HepG2 (cell line): ENCODE measurements around the gene ACTR1B. TPM values are rescaled to one million over a fixed set of nuclear protein-coding genes. Genes with fewer than 3 reads are reported as not detected.

ENCODE experiments used
- ATAC-seq: fragments of 200-7000 bp; cut with Tn5 transposase; 3 replicates; pipeline ENCODE4 v1.9.1; 2020; ENCODE audit warnings: mild to moderate bottlenecking, moderate library complexity
- BruUV-seq: library from RNA; stranded (reverse); fragments of 400-500 nt; replicated peaks from 2 replicates; lab custom pipeline; 2021; lab: Mats Ljungman, UMichigan
- CTCF ChIA-PET: fragments of 300-600 bp; formaldehyde crosslinking; extraction: SDS; loops from one replicate; lab custom pipeline; 2021; ENCODE audit warnings: low total read pairs, inconsistent platforms, low intra/inter-chr PET ratio; lab: Yijun Ruan, JAX
- POLR2A ChIA-PET: fragments of 350-600 bp; sonication (Branson Sonifier 250); formaldehyde crosslinking; loops from one replicate; lab custom pipeline; 2020; ENCODE audit warnings: antibody characterized with exemption, inconsistent platforms; lab: Yijun Ruan, JAX
- DNase-seq: peaks from one replicate; pipeline ENCODE4 v3.0.0-alpha.2; 2015; ENCODE audit warnings: low spot score
- FAIRE-seq: peaks from 3 replicates; lab custom pipeline; 2011; peaks lifted over from hg19 to GRCh38; lab: Jason Lieb, UNC
- H2AFZ ChIP-seq: one replicate; pipeline ENCODE4 v1.6.1; 2011; ENCODE audit warnings: low read length, inconsistent platforms
- H3K27ac ChIP-seq: fragments of 300-600 bp; 3 replicates; pipeline ENCODE4 v1.8.0; 2011; ENCODE audit warnings: mixed run types, mild to moderate bottlenecking, mixed read lengths, low read length, inconsistent platforms; ENCODE audit not compliant: insufficient read depth; ENCODE audit errors: extremely low read length
- H3K27me3 ChIP-seq, 2 experiments: fragments of 200-600 bp in 1 of 2; 2 replicates in 1 of 2; 3 replicates in 1 of 2; pipeline versions ENCODE4 v1.6.0 to v1.8.0; 2011; ENCODE audit warnings: low read length in 2 of 2, mild to moderate bottlenecking in 2 of 2, moderate library complexity in 2 of 2, inconsistent platforms in 1 of 2; ENCODE audit not compliant: insufficient read depth in 2 of 2, control insufficient read depth in 1 of 2
- H3K36me3 ChIP-seq, 2 experiments: fragments of 200-600 bp in 1 of 2; replicated peaks in 1 of 2; 2 replicates in 1 of 2; 3 replicates in 1 of 2; pipeline versions ENCODE4 v1.5.1 to v1.8.0; 2011; ENCODE audit warnings: low read length in 2 of 2, inconsistent platforms in 1 of 2; ENCODE audit not compliant: insufficient read depth in 2 of 2, control insufficient read depth in 1 of 2
- H3K4me1 ChIP-seq: 2 replicates; pipeline ENCODE4 v1.5.1; 2012; ENCODE audit warnings: low read length, inconsistent platforms; ENCODE audit not compliant: insufficient read depth
- H3K4me2 ChIP-seq: 2 replicates; pipeline ENCODE4 v1.6.0; 2011; ENCODE audit warnings: low read depth, low read length, inconsistent platforms
- H3K4me3 ChIP-seq, 3 experiments: fragments of 200-600 bp in 1 of 3; sonication (generic), shearing (Covaris generic) in 1 of 3; replicated peaks in 1 of 3; 2 replicates each; pipeline ENCODE4 v1.5.1; 2011 to 2016; ENCODE audit warnings: low read length in 3 of 3, inconsistent platforms in 2 of 3, low read depth in 2 of 3, mild to moderate bottlenecking in 2 of 3, control low read depth in 1 of 3, mixed read lengths in 1 of 3; ENCODE audit not compliant: insufficient read depth in 1 of 3
- H3K79me2 ChIP-seq: one replicate; pipeline ENCODE4 v1.6.1; 2011; ENCODE audit warnings: low read length, inconsistent platforms; ENCODE audit not compliant: insufficient read depth
- H3K9ac ChIP-seq: 2 replicates; pipeline ENCODE4 v1.6.0; 2011; ENCODE audit warnings: mild to moderate bottlenecking, low read depth, low read length, inconsistent platforms; ENCODE audit not compliant: insufficient read depth
- H3K9me3 ChIP-seq: 2 replicates; pipeline ENCODE4 v1.5.1; 2012; ENCODE audit warnings: mild to moderate bottlenecking, low read length
- H4K20me1 ChIP-seq: 2 replicates; pipeline ENCODE4 v1.6.0; 2011; ENCODE audit warnings: inconsistent platforms, mild to moderate bottlenecking, low read length, moderate library complexity; ENCODE audit not compliant: insufficient read depth
- CCAR2 ChIP-seq: fragments of 200-400 bp; formaldehyde crosslinking; optimal IDR thresholded peaks from 2 replicates; pipeline ENCODE3; 2018; ENCODE audit warnings: low read depth, mild to moderate bottlenecking, low read length, moderate library complexity
- HMG20B ChIP-seq: conservative IDR thresholded peaks from 2 replicates; pipeline ENCODE4 v1.6.1; 2016; ENCODE audit warnings: missing genetic modification reagents, missing compliant biosample characterization
- HMGXB3 ChIP-seq: sonication (generic); formaldehyde crosslinking; IDR thresholded peaks from 2 replicates; pipeline ENCODE4 v1.4.0; 2020; ENCODE audit warnings: missing genetic modification reagents, borderline replicate concordance
- IRF2 ChIP-seq: IDR thresholded peaks from 2 replicates; pipeline ENCODE4 v1.6.1; 2018; ENCODE audit warnings: missing genetic modification reagents, missing compliant biosample characterization
- NFIB ChIP-seq: sonication (generic); formaldehyde crosslinking; IDR thresholded peaks from 2 replicates; pipeline ENCODE4 v1.9.0; 2021; ENCODE audit warnings: missing genetic modification reagents, mild to moderate bottlenecking, borderline replicate concordance
- POGK ChIP-seq: sonication (generic); formaldehyde crosslinking; conservative IDR thresholded peaks from 2 replicates; pipeline ENCODE4 v1.8.0; 2022; ENCODE audit warnings: mild to moderate bottlenecking, moderate library complexity, missing genetic modification reagents
- TCF7 ChIP-seq: sonication (generic); IDR thresholded peaks from 2 replicates; pipeline ENCODE4 v1.6.1; 2016; ENCODE audit warnings: antibody characterized with exemption, low read depth
- TOPORS ChIP-seq: sonication (generic); formaldehyde crosslinking; IDR thresholded peaks from 2 replicates; pipeline ENCODE4 v1.8.0; 2023; ENCODE audit warnings: mild to moderate bottlenecking, missing genetic modification reagents
- ZBTB39 ChIP-seq: sonication (generic); formaldehyde crosslinking; IDR thresholded peaks from 2 replicates; pipeline ENCODE4 v1.5.0; 2020; ENCODE audit warnings: missing genetic modification reagents
- ZNF343 ChIP-seq: sonication (generic); formaldehyde crosslinking; IDR thresholded peaks from 2 replicates; pipeline ENCODE4 v1.4.0; 2020; ENCODE audit warnings: mild to moderate bottlenecking, missing genetic modification reagents
- WGBS: methylation state at CpG from one replicate; pipeline ENCODE4 v1.1.6; 2017; ENCODE audit warnings: low lambda C conversion rate; 5-methylcytosine and 5-hydroxymethylcytosine counted together
- in situ Hi-C: cut with HindIII; loops from 2 replicates; pipeline ENCODE4 v1.10.0; 2017; ENCODE audit warnings: low pct_unique_long_range_greater_than_20kb; ENCODE audit not compliant: extremely low pct_ligation_motif_present
- intact Hi-C: fragments of 100-400 bp; cut with micrococcal nuclease; formaldehyde crosslinking; loops from one replicate; pipeline ENCODE4 v1.10.0; 2022; ENCODE audit not compliant: unreplicated experiment
- polyA plus RNA-seq, 8 experiments: library from polyadenylated mRNA; depleted of rRNA in 3 of 8; stranded (reverse) in 7 of 8; unstranded in 1 of 8; fragments of >200 nt; fragmentation: Illumina TruSeq in 4 of 8; extraction: Trizol in 4 of 8; gene quantifications; 2 replicates each; pipeline versions ENCODE4 v1.2.1 to v1.2.3, GENCODE V29; 2011 to 2016; ENCODE audit warnings: low read depth in 4 of 8, missing spikeins in 1 of 8, mixed read lengths in 1 of 8; ENCODE audit not compliant: insufficient read depth in 1 of 8
- total RNA-seq, 5 experiments: library from RNA; depleted of rRNA; stranded (reverse); fragments of >200 nt; fragmentation: Illumina TruSeq; extraction: Trizol; gene quantifications; 2 replicates each; pipeline ENCODE4 v1.2.3, GENCODE V29; 2016; ENCODE audit warnings: low read depth in 1 of 5

Gene ACTR1B
- total and polyA plus RNA-seq, 2 of the 13 experiments (the other 11 are each of a cell fraction or from before 2014, with no cell fraction given) = 61.7 to 76.7 TPM

- TF ChIP-seq HMGXB3 = no peak
- TF ChIP-seq TOPORS = no peak
Observed at GRCh38 chr2:97706708-97707345, 43.0 kb upstream of the ACTR1B start (continued).

- no peak for FAIRE-seq
- ATAC-seq = no peak
- Histone ChIP-seq H3K27ac (no peak overlapping the region), H2AFZ (no peak overlapping the region), H3K4me3 (no peak overlapping the region), H3K79me2 (no peaks in the 10 kb centered on the region), H3K4me1 (peaks cover 10% of the 10 kb centered on the region), H3K27me3 (peaks cover 4 to 5% of the 10 kb centered on the region in 2 experiments; a peak in 3 of 5 replicates), H4K20me1 (no peaks in the 10 kb centered on the region), H3K36me3 (no peaks in the 10 kb centered on the region), H3K9ac (no peak overlapping the region), H3K9me3 (no peaks in the 10 kb centered on the region), H3K4me2 (no peak overlapping the region)
- intact Hi-C loops (no loop called here), in situ Hi-C loops (loop anchor here (10.0 kb wide), 1 partner anchor 679 kb away; no protein-coding TSS in a partner anchor)
- WGBS = 77% methylated on average over 13 of the region's 13 CpGs
- POLR2A ChIA-PET = no interaction called here
- no TSS peak for BruUV-seq
- no peak for DNase-seq
- CTCF ChIA-PET = no interaction called here
- TF ChIP-seq POGK (CRISPR knock-in tag) = no peak
- no peak for TF ChIP-seq TCF7
- no peak for TF ChIP-seq HMG20B
- no peak for TF ChIP-seq ZNF343 (CRISPR knock-in tag)
- TF ChIP-seq IRF2 (CRISPR knock-in tag) = no peak
- no peak for TF ChIP-seq CCAR2
- TF ChIP-seq NFIB (CRISPR knock-in tag) = no peak
- no peak for TF ChIP-seq ZBTB39 (CRISPR knock-in tag)
Observed at GRCh38 chr2:97706112-97706511, 42.3 kb upstream of the ACTR1B start.
